ENCODE data around the gene DAGLB. TPM values are rescaled to one million over a fixed set of nuclear protein-coding genes. Genes with fewer than 3 reads are reported as not detected.

Gene DAGLB
- total and polyA plus RNA-seq, 2 experiments from 2014 or later, result 26.7 to 31.7 TPM

- Histone ChIP-seq H3K4me2 (ENCODE audit: unreplicated experiment) (peak overlapping the region; percentile 70), H3K27ac (peak overlapping the region; percentile 95), H4K20me1 (ENCODE audit: insufficient read depth) (no peaks in the 10 kb centered on the region), H3F3A (ENCODE audit: insufficient read depth) (peaks cover 42% of the 10 kb centered on the region), H3K9me2 (ENCODE audit: insufficient read depth) (no peaks in the 10 kb centered on the region), H3K27me3 (replicated peaks; ENCODE audit: insufficient read depth) (no peaks in the 10 kb centered on the region), H3K9ac (peak overlapping the region; percentile 94), H3K36me3 (ENCODE audit: low read depth) (peaks cover 25% of the 10 kb centered on the region; the same call in 1 of the 2 replicates), H3K4me1 (ENCODE audit: insufficient read depth) (peaks cover 32% of the 10 kb centered on the region), H3K79me2 (ENCODE audit: insufficient read depth) (peaks cover 44% of the 10 kb centered on the region), H3K4me3 (peak overlapping the region; percentile 89), H2AFZ (peak overlapping the region; percentile 73), H3K9me3 (ENCODE audit: low read depth) (no peaks in the 10 kb centered on the region)
- TF ChIP-seq EZH2 (IDR thresholded peaks at IDR 0.05; ENCODE audit: insufficient read depth, poor library complexity, severe bottlenecking) (no peak), EZH2phosphoT487 (IDR thresholded peaks at IDR 0.05; ENCODE audit: insufficient read depth, low read depth) (no peak)
- in situ Hi-C loops (cut with MboI), result no loop called here
- 7 to 8% methylated on average over 29 of the region's 29 CpGs for WGBS, 2 experiments (ENCODE audit: low coverage in 1 of 2, low lambda C conversion rate in 2 of 2, missing lambda C conversion rate in 2 of 2)
- DNase-seq, result peak; percentile 91
These were observed 745 bp downstream of the DAGLB start for GRCh38 chr7:6446838-6447580.

- H4K20me1 ChIP-seq (ENCODE audit: insufficient read depth), result no peaks in the 10 kb centered on the region
- no peak for TF ChIP-seq EZH2 (IDR thresholded peaks at IDR 0.05; ENCODE audit: insufficient read depth, poor library complexity, severe bottlenecking)
- no peak for TF ChIP-seq EZH2phosphoT487 (IDR thresholded peaks at IDR 0.05; ENCODE audit: insufficient read depth, low read depth)
- no peaks in the 10 kb centered on the region for H3K9me2 ChIP-seq (ENCODE audit: insufficient read depth)
- peaks cover 32% of the 10 kb centered on the region for H3K4me1 ChIP-seq (ENCODE audit: insufficient read depth)
- no peak overlapping the region for H3K4me2 ChIP-seq (ENCODE audit: unreplicated experiment)
- no peak for DNase-seq
- 96 to 97% methylated on average over 13 of the region's 13 CpGs for WGBS, 2 experiments (ENCODE audit: low coverage in 1 of 2, low lambda C conversion rate in 2 of 2, missing lambda C conversion rate in 2 of 2)
- peaks cover 49% of the 10 kb centered on the region for H3F3A ChIP-seq (ENCODE audit: insufficient read depth)
- H2AFZ ChIP-seq, result no peak overlapping the region
- H3K27ac ChIP-seq, result peak overlapping the region; percentile 90
- no peaks in the 10 kb centered on the region for H3K27me3 ChIP-seq (replicated peaks; ENCODE audit: insufficient read depth)
- peak overlapping the region; percentile 63; the same call in 1 of the 2 replicates for H3K9ac ChIP-seq
- in situ Hi-C loops (cut with MboI), result no loop called here
- no peaks in the 10 kb centered on the region for H3K9me3 ChIP-seq (ENCODE audit: low read depth)
- peaks cover 67% of the 10 kb centered on the region for H3K79me2 ChIP-seq (ENCODE audit: insufficient read depth)
- no peak overlapping the region for H3K4me3 ChIP-seq
- H3K36me3 ChIP-seq (ENCODE audit: low read depth), result peaks cover 27% of the 10 kb centered on the region; the same call in 1 of the 2 replicates
These were observed 3.1 kb downstream of the DAGLB start for GRCh38 chr7:6444516-6445269.

- TF ChIP-seq EZH2 (IDR thresholded peaks at IDR 0.05; ENCODE audit: insufficient read depth, poor library complexity, severe bottlenecking) (no peak), EZH2phosphoT487 (IDR thresholded peaks at IDR 0.05; ENCODE audit: insufficient read depth, low read depth) (no peak)
- H3K9me3 ChIP-seq (ENCODE audit: low read depth), result no peaks in the 10 kb centered on the region
- H3K4me2 ChIP-seq (ENCODE audit: unreplicated experiment), result peak overlapping the region; percentile 71
- peaks cover 79% of the 10 kb centered on the region for H3K79me2 ChIP-seq (ENCODE audit: insufficient read depth)
- no peaks in the 10 kb centered on the region for H3K27me3 ChIP-seq (replicated peaks; ENCODE audit: insufficient read depth)
- H3K9me2 ChIP-seq (ENCODE audit: insufficient read depth), result no peaks in the 10 kb centered on the region
- H3K4me1 ChIP-seq (ENCODE audit: insufficient read depth), result peaks cover 28% of the 10 kb centered on the region
- 57 to 59% methylated on average over 5 of the region's 5 CpGs for WGBS, 2 experiments (ENCODE audit: low coverage in 1 of 2, low lambda C conversion rate in 2 of 2, missing lambda C conversion rate in 2 of 2)
- peaks cover 43% of the 10 kb centered on the region for H3F3A ChIP-seq (ENCODE audit: insufficient read depth)
- no peak overlapping the region for H2AFZ ChIP-seq
- DNase-seq, result peak; percentile 97
- peak overlapping the region; percentile 90 for H3K27ac ChIP-seq
- peak overlapping the region; percentile 38; the same call in 1 of the 2 replicates for H3K4me3 ChIP-seq
- peaks cover 27% of the 10 kb centered on the region; the same call in 1 of the 2 replicates for H3K36me3 ChIP-seq (ENCODE audit: low read depth)
- H3K9ac ChIP-seq, result peak overlapping the region; percentile 63
- no peaks in the 10 kb centered on the region for H4K20me1 ChIP-seq (ENCODE audit: insufficient read depth)
- in situ Hi-C loops (cut with MboI), result no loop called here
These were observed 4.3 kb downstream of the DAGLB start for GRCh38 chr7:6443372-6443941.

GRCh38 chr7:6442114-6442513, 5.6 kb downstream of the DAGLB start:
- Histone ChIP-seq H3K4me1 (ENCODE audit: insufficient read depth) (peaks cover 28% of the 10 kb centered on the region), H3K79me2 (ENCODE audit: insufficient read depth) (peaks cover 87% of the 10 kb centered on the region), H3K27ac (peak overlapping the region; percentile 90), H3K36me3 (ENCODE audit: low read depth) (peaks cover 27% of the 10 kb centered on the region; the same call in 1 of the 2 replicates), H2AFZ (no peak overlapping the region), H3F3A (ENCODE audit: insufficient read depth) (peaks cover 48% of the 10 kb centered on the region), H3K27me3 (replicated peaks; ENCODE audit: insufficient read depth) (no peaks in the 10 kb centered on the region), H3K9ac (no peak overlapping the region), H3K4me3 (no peak overlapping the region), H3K9me2 (ENCODE audit: insufficient read depth) (no peaks in the 10 kb centered on the region), H3K4me2 (ENCODE audit: unreplicated experiment) (no peak overlapping the region), H3K9me3 (ENCODE audit: low read depth) (no peaks in the 10 kb centered on the region), H4K20me1 (ENCODE audit: insufficient read depth) (no peaks in the 10 kb centered on the region)
- in situ Hi-C loops (cut with MboI), result no loop called here
- TF ChIP-seq EZH2 (IDR thresholded peaks at IDR 0.05; ENCODE audit: insufficient read depth, poor library complexity, severe bottlenecking) (no peak), EZH2phosphoT487 (IDR thresholded peaks at IDR 0.05; ENCODE audit: insufficient read depth, low read depth) (no peak)
- DNase-seq, result no peak
- WGBS, 2 experiments (ENCODE audit: low coverage in 1 of 2, low lambda C conversion rate in 2 of 2, missing lambda C conversion rate in 2 of 2), result 87% methylated on average over 10 of the region's 10 CpGs

Measured in GM23248 (cell line).